ENCODE data around the gene SYNE2. TPM values are rescaled to one million over a fixed set of nuclear protein-coding genes. Genes with fewer than 3 reads are reported as not detected.

The SYNE2 gene
- total and polyA plus RNA-seq, 2 donors (not counting 3 experiments of a cell fraction or from before 2014, with no cell fraction given), result 16.0 to 53.7 TPM

- Histone ChIP-seq H3K9ac (replicated peaks; ENCODE audit: extremely low read depth, insufficient read depth, low read length) (no peak overlapping the region), H3K27me3 (ENCODE audit: control insufficient read depth in 2 of 2, insufficient read depth in 2 of 2, low read length in 2 of 2) (no peaks in the 10 kb centered on the region), H3K9me1 (replicated peaks; ENCODE audit: control insufficient read depth, extremely low read depth, insufficient read depth, low read length) (no peaks in the 10 kb centered on the region), H4K20me1 (replicated peaks; ENCODE audit: control insufficient read depth, extremely low read depth, insufficient read depth, low read length) (no peaks in the 10 kb centered on the region), H3K4me2 (ENCODE audit: insufficient read depth, low read length) (no peak overlapping the region), H2AFZ (ENCODE audit: low read depth, low read length) (no peak overlapping the region), H3K4me1 (ENCODE audit: control insufficient read depth, extremely low read depth, insufficient read depth, low read length) (no peaks in the 10 kb centered on the region), H3K79me2 (ENCODE audit: control insufficient read depth, insufficient read depth, low read length) (no peaks in the 10 kb centered on the region), H3K4me3 (replicated peaks in 1 of 3; ENCODE audit: insufficient read depth in 1 of 3, low read depth in 1 of 3, low read length in 3 of 3) (no peak overlapping the region), H3K36me3 (ENCODE audit: control insufficient read depth in 2 of 2, extremely low read depth in 1 of 2, insufficient read depth in 2 of 2, low read length in 2 of 2) (peaks cover 0 to 5% of the 10 kb centered on the region in 2 experiments), H3K9me3 (replicated peaks; ENCODE audit: control insufficient read depth, insufficient read depth, low read length) (no peaks in the 10 kb centered on the region), H3K27ac (ENCODE audit: insufficient read depth, low read depth, low read length) (no peak overlapping the region)
- no peak for TF ChIP-seq JUN (IDR thresholded peaks at IDR 0.05; ENCODE audit: borderline replicate concordance, insufficient read depth, insufficient read length, low read depth)
- no peak for TF ChIP-seq CTCF (IDR thresholded peaks at IDR 0.05; ENCODE audit: extremely low read depth in 1 of 2, insufficient read depth in 1 of 2, low read depth in 1 of 2, low read length in 2 of 2)
- no peak for TF ChIP-seq FOS (IDR thresholded peaks at IDR 0.05; ENCODE audit: borderline replicate concordance, insufficient read depth, low read length)
- no peak for TF ChIP-seq EZH2 (IDR thresholded peaks at IDR 0.05; ENCODE audit: borderline replicate concordance, low read depth, low read length, severe bottlenecking)
- TF ChIP-seq POLR2A (IDR thresholded peaks at IDR 0.05; ENCODE audit: low read depth, low read length), result no peak
- no peak for TF ChIP-seq POLR2AphosphoS5 (IDR thresholded peaks at IDR 0.05; ENCODE audit: insufficient read depth, low read depth, low read length)
- TF ChIP-seq GATA2 (IDR thresholded peaks at IDR 0.05; ENCODE audit: insufficient read depth, insufficient read length, low read depth, low read length), result no peak
- TF ChIP-seq MYC (IDR thresholded peaks at IDR 0.05; ENCODE audit: low read depth, low read length), result no peak
- no peak for TF ChIP-seq MAX (IDR thresholded peaks at IDR 0.05; ENCODE audit: insufficient read depth, insufficient read length)
- ChIA-PET CTCF (no interaction called here), POLR2A (interaction anchor here (0.7 kb wide), 1 partner anchor 20 kb away, joined by 3 read pairs; no protein-coding TSS in a partner anchor)
- BruUV-seq (replicated peaks), result no TSS peak
- dilution Hi-C loops (cut with MboI; ENCODE audit: extremely low pct_ligation_motif_present, low sequenced_read_pairs), result no loop called here
- intact Hi-C loops (cut with micrococcal nuclease), result no loop called here
- no peak for DNase-seq (ENCODE audit: low read depth, low spot score)
- no peak for FAIRE-seq
These were observed 258.0 kb downstream of the SYNE2 start for GRCh38 chr14:64110802-64111201.

All from endothelial cell of umbilical vein (primary cell).